HUDEP-2 (cell line): ENCODE measurements around the gene GOLPH3L.
"Not testable (repeated sequence)": the region's sequence is repeated elsewhere in the genome, so short reads cannot be mapped to it uniquely, and the experiment has no call there.

ENCODE experiments used
- DNase-seq, 76 experiments: peaks; one replicate each; lab custom pipeline; 2025; ENCODE audit not compliant: unreplicated experiment in 76 of 76; lab: John Stamatoyannopoulos, UW

Gene GOLPH3L

DNA sequence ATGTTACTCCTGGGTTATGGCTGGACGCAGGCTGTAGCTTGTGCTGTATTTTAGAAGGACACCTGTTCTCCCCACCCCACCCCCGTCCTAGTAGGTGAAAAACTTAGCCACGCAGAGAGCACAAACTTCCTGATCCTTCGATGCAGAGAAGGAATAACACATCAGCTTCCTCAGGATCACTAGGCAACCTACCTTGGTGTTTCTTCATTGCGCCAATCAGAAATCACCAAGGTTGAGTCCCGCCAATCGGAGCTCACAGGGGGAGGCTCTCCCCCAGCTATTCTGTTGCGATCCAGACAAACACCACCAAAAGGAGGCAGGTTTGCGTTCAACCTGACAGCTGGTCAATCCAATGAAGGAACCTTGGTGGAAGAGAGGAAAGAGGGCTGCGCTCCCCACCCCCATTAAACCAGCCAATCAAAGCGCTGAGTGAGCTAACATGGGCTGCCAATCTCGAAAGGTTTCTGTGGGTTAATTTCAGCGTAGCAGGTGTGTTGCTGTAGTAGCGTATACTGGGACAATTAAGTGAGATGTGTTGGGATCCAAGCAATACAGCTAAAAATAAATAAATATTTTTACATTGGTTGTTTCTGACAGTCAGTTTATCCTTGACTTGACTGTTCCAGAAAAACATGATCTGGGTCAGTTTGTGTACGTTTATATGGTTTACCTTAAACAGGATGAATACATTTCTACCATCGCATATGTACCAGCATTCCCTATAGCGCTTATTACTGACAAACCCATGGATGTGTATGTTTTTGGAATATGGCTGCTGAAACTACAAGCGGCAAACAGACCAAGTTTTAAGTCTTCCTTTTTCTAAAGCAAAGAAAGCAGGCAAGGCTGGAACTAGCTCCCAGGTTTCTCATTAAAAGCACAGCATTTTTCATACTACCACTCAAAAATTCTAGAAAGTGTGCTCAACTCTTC is at the start of gene GOLPH3L:
GOLPH3L (minus strand) TSS at position 160 of the 933 bp plus-strand sequence. CDS start 2,316 bp downstream, outside the sequence.
- peak in 75 of 76 experiments; percentile 15 to 99 (median 94) for DNase-seq

GRCh38 chr1:150730130-150730721 is 33.3 kb upstream of the GOLPH3L start:
- no peak for DNase-seq

- DNase-seq: no peak
Observed at GRCh38 chr1:150724336-150724735, 27.4 kb upstream of the GOLPH3L start.

- no peak for DNase-seq
Observed at GRCh38 chr1:150720703-150721102, 23.7 kb upstream of the GOLPH3L start, which contains the start of gene HORMAD1. HORMAD1 (minus strand) TSS chr1:150720895; CDS start chr1:150719505, 1,390 bp downstream.

DNA sequence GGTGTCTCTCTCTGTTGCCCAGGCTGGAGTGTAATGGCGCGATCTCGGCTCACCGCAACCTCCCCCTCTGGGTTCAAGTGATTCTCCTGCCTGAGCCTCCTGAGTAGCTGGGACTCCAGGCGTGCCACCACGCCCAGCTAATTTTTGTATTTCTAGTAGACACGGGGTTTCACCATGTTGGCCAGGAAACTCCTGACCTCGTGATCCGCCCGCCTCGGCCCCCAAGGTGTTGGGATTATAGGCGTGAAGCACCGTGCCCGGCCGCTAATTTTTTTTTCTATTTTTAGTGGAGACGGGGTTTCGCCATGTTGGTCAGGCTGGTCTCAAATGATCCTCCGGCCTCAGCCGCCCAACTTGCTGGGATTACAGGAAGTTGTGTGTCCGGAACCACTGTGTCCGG is 23.1 kb upstream of the GOLPH3L start:
- no peak for DNase-seq

DNA sequence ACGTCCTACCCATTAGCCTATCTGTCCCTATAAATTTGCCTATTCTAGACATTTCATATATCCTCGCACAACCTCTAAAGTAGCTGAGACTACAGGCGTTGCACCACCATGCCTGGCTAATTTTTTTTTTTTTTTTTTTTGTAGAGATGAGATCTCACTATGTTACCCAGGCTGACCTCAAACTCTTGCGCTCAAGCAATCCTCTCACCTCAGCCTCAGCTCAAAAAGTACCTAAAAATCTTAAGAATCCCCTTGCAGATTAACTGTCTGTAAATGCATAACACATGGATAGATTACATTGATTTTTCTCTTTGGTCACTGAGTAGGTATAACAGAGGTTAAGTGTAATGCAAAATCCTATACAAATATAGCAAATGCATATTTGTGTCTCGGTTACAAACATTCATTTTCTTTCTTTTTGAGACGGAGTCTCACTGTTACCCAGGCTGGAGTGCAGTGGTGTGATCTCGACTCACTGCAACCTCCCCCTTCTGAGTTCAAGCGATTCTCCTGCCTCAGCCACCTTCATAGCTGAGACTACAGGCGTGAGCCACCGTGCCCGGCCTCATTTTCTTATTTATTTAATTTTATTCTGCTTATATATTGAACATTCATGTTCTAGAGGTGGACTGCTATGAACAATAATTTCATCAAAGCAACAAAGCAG is 21.4 kb upstream of the GOLPH3L start:
- DNase-seq: no peak

DNA sequence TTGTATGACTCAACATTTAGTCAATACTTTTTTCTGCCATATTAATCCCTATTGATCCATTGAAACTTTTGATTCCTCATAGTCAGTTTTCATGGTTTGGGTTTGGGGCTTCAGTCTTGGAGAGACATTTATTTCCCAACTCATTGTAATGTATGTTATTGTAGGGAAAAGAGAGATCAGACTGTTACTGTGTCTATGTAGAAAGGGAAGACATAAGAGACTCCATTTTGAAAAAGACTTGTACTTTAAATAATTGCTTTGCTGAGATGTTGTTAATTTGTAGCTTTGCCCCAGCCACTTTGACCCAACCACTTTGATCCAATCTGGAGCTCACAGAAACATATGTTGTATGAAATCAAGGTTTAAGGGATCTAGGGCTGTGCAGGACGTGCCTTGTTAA is 12.1 kb upstream of the GOLPH3L start:
- DNase-seq: not testable (repeated sequence)

DNA sequence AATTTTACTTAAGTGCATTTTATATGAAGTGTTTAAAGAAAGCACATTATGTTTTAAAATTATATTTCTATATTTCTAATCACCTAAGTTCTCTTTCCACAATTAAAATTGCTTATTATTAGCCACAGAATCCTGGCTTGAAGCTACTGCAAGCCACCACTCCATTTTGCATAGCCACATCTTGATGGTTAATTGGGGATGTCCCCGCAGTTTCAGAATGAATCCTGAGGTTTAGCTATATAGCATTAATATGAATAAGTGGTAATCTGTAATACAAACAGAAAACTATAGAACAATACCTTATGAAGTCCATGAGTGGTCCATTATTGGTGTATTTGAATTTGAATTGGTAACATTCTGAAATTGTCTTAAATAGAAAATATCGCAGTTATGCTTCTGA is 11.6 kb upstream of the GOLPH3L start:
- no peak for DNase-seq

DNA sequence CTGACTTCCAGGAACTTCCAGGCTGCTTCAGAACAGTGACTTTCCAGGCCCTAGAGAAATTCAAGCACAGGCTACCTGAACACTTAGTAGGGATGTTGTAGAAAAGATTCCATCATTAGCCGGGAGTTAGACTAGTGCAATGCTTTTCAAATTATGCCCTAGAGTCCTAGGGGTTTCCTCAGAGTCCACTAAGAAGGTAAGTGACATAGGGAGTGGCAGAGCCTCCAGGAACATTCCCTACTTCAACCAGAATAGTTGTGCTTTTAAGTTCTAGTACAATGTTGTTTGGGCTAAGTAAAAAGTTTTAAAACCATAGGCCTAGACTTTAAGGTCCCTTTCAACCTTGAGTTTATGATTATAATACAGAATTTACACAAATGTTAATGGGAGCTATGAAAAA is 9.1 kb upstream of the GOLPH3L start:
- DNase-seq: no peak

GRCh38 chr1:150703427-150703826 is 6.5 kb upstream of the GOLPH3L start:
- no peak for DNase-seq

- DNase-seq: peak in 1 of 76 experiments; percentile 6
Observed at GRCh38 chr1:150696590-150696989, 364 bp downstream of the GOLPH3L start.

- DNase-seq: peak in 1 of 76 experiments; percentile 1
Observed at GRCh38 chr1:150696162-150696561, 792 bp downstream of the GOLPH3L start.

- no peak for DNase-seq
Observed at GRCh38 chr1:150695561-150695960, 1.4 kb downstream of the GOLPH3L start.

GRCh38 chr1:150692720-150693119 is 4.2 kb downstream of the GOLPH3L start:
- no peak for DNase-seq

- DNase-seq: no peak
Observed at GRCh38 chr1:150688763-150689162, 8.2 kb downstream of the GOLPH3L start.

- DNase-seq: no peak
Observed at GRCh38 chr1:150686275-150686674, 10.7 kb downstream of the GOLPH3L start.

DNA sequence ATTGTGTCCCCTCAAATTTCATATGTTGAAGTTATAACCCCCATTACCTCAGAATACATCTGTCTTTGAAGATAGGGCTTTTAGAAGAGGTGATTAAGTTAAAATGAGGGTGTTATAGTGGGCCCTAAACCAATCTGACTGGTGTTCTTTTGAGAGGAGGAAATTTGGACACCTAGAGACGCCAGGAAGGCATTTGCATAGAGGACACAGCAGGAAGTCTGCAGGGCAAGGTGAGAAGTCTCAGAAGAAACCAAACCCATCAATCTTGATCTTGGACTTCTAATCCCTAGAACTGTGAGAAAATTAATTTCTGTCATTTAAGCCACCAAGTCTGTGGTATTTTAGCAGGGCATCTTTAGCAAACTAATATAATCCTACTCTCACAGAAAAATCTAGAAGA is 13.0 kb downstream of the GOLPH3L start:
- no peak for DNase-seq

DNA sequence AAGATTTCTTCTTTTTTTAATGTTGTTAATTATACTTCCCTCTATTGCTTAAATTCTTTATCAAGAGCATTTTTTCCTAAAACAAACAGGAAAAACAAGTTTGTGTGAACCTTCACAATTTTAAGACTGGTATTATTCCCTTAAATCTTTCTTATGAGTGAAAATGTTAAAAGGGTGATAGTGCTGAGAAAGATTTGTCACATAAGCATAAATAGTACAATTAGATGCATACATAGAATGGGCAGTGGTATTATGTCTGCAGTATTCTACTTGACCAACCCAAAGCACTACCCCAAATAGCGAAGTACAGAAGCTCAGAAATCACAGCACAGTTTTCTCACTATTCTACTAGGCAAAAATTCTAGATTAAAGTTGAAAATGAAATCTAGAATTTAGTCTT is 18.0 kb downstream of the GOLPH3L start:
- DNase-seq: no peak

- DNase-seq: no peak
Observed at GRCh38 chr1:150674881-150675280, 22.1 kb downstream of the GOLPH3L start.

GRCh38 chr1:150663321-150663720 is 33.6 kb downstream of the GOLPH3L start:
- no peak for DNase-seq

GRCh38 chr1:150662811-150663210 is 34.1 kb downstream of the GOLPH3L start:
- DNase-seq: no peak
